Testis (tissue), 2 donors: ENCODE measurements around the gene KRT35.

Experiments
- CTCF ChIP-seq, 3 experiments: fragments of 450-650 bp in 2 of 3; fragments of 200-600 bp in 1 of 3; sonication (generic) in 1 of 3; IDR thresholded peaks; one replicate each; pipeline ENCODE4 v1.5.1; 2016 to 2019; ENCODE audit warnings: antibody characterized with exemption in 3 of 3, mild to moderate bottlenecking in 2 of 3, moderate library complexity in 1 of 3
- POLR2A ChIP-seq: fragments of 450-650 bp; IDR thresholded peaks from one replicate; pipeline ENCODE4 v1.6.1; 2017; ENCODE audit warnings: antibody characterized with exemption, mild to moderate bottlenecking, moderate library complexity

GRCh38 chr17:41453066-41453465 is 27.9 kb downstream of the KRT35 start:
- TF ChIP-seq CTCF (IDR thresholded peaks at IDR 0.05) (no peak), POLR2A (no peak)
